ENCODE measurements around the gene FIBCD1. TPM values are rescaled to one million over a fixed set of nuclear protein-coding genes. Genes with fewer than 3 reads are reported as not detected.

The FIBCD1 gene
- polyA plus RNA-seq, 1 of the 3 experiments (the other 2 are of a cell fraction), result 1.3 TPM

GRCh38 chr9:130862747-130863146, 76.3 kb downstream of the FIBCD1 start:
- no peak overlapping the region for H3K9ac ChIP-seq
- no peak overlapping the region for H3K4me2 ChIP-seq
- H3K79me2 ChIP-seq (ENCODE audit: insufficient read depth), result peaks cover 96% of the 10 kb centered on the region
- CTCF ChIA-PET, result interaction anchor here (0.6 to 10.3 kb wide), 12 partner anchors 10 to 157 kb away, joined by 3 to 177 read pairs (median 34); no protein-coding TSS in a partner anchor
- peaks cover 38% of the 10 kb centered on the region for H3F3A ChIP-seq (replicated peaks; ENCODE audit: insufficient read depth)
- DNase-seq, result no peak
- H3K9me3 ChIP-seq, result no peaks in the 10 kb centered on the region
- peaks cover 36 to 45% of the 10 kb centered on the region in 2 experiments for H3K36me3 ChIP-seq (replicated peaks in 1 of 2; ENCODE audit: control insufficient read depth in 1 of 2, insufficient read depth in 2 of 2, low read length in 1 of 2)
- POLR2A ChIA-PET, result interaction anchor here (0.6 kb wide), 1 partner anchor 86 kb away, joined by 3 read pairs; no protein-coding TSS in a partner anchor
- WGBS (ENCODE audit: low lambda C conversion rate), result 95% methylated on average over 23 of the region's 23 CpGs
- no peak overlapping the region for H3K4me3 ChIP-seq (ENCODE audit: low read depth in 2 of 2, low read length in 1 of 2)
- no peaks in the 10 kb centered on the region for H3K27me3 ChIP-seq (ENCODE audit: insufficient read depth)
- H3K9me2 ChIP-seq, result no peaks in the 10 kb centered on the region
- no peak for TF ChIP-seq FOXJ3 (CRISPR knock-in tag; IDR thresholded peaks at IDR 0.05)
- H3K27ac ChIP-seq (ENCODE audit: low read depth in 2 of 2, low read length in 1 of 2), result 0 out of 4 replicates have a peak overlapping the region, but pooled peaks of 1 of the 2 experiments have one; percentile 37
- H2AFZ ChIP-seq (ENCODE audit: low read depth), result no peak overlapping the region
- peaks cover 81% of the 10 kb centered on the region for H4K20me1 ChIP-seq (ENCODE audit: insufficient read depth)
- H3K4me1 ChIP-seq (ENCODE audit: control insufficient read depth in 1 of 2, insufficient read depth in 2 of 2, low read depth in 1 of 2, low read length in 1 of 2), result peaks cover 13 to 23% of the 10 kb centered on the region in 2 experiments; a peak in 3 of 4 replicates

- H2AFZ ChIP-seq (ENCODE audit: low read depth), result no peak overlapping the region
- H4K20me1 ChIP-seq (ENCODE audit: insufficient read depth), result peaks cover 78% of the 10 kb centered on the region
- ChIA-PET CTCF (interaction anchor here (0.6 to 10.3 kb wide), 11 partner anchors 9 to 156 kb away, joined by 3 to 177 read pairs (median 60); no protein-coding TSS in a partner anchor), POLR2A (no interaction called here)
- H3K4me2 ChIP-seq, result no peak overlapping the region
- peaks cover 38% of the 10 kb centered on the region for H3F3A ChIP-seq (replicated peaks; ENCODE audit: insufficient read depth)
- WGBS (ENCODE audit: low lambda C conversion rate), result 92% methylated on average over 8 of the region's 8 CpGs
- H3K27ac ChIP-seq (ENCODE audit: low read depth in 2 of 2, low read length in 1 of 2), result peak overlapping the region in 1 of 2 experiments; percentile 89; a peak in 1 of 4 replicates
- no peak overlapping the region for H3K4me3 ChIP-seq (ENCODE audit: low read depth in 2 of 2, low read length in 1 of 2)
- no peaks in the 10 kb centered on the region for H3K9me2 ChIP-seq
- H3K4me1 ChIP-seq (ENCODE audit: control insufficient read depth in 1 of 2, insufficient read depth in 2 of 2, low read depth in 1 of 2, low read length in 1 of 2), result peaks cover 13 to 26% of the 10 kb centered on the region in 2 experiments; a peak in 3 of 4 replicates
- H3K27me3 ChIP-seq (ENCODE audit: insufficient read depth), result no peaks in the 10 kb centered on the region
- no peaks in the 10 kb centered on the region for H3K9me3 ChIP-seq
- no peak for TF ChIP-seq MAX (IDR thresholded peaks at IDR 0.05; ENCODE audit: low read depth)
- H3K9ac ChIP-seq, result no peak overlapping the region
- H3K36me3 ChIP-seq (replicated peaks in 1 of 2; ENCODE audit: control insufficient read depth in 1 of 2, insufficient read depth in 2 of 2, low read length in 1 of 2), result peaks cover 35 to 47% of the 10 kb centered on the region in 2 experiments
- H3K79me2 ChIP-seq (ENCODE audit: insufficient read depth), result peaks cover 96% of the 10 kb centered on the region
- DNase-seq, result no peak
Measured at GRCh38 chr9:130862217-130862616, 76.8 kb downstream of the FIBCD1 start.

- Histone ChIP-seq H3K9ac (peak overlapping the region; percentile 54; the same call in 1 of the 2 replicates), H3K4me3 (ENCODE audit: low read depth in 2 of 2, low read length in 1 of 2) (no peak overlapping the region), H3K36me3 (replicated peaks in 1 of 2; ENCODE audit: control insufficient read depth in 1 of 2, insufficient read depth in 2 of 2, low read length in 1 of 2) (peaks cover 36 to 51% of the 10 kb centered on the region in 2 experiments), H3F3A (replicated peaks; ENCODE audit: insufficient read depth) (peaks cover 43% of the 10 kb centered on the region), H3K27ac (ENCODE audit: low read depth in 2 of 2, low read length in 1 of 2) (peak overlapping the region in 1 of 2 experiments; percentile 89; a peak in 3 of 4 replicates), H3K27me3 (ENCODE audit: insufficient read depth) (no peaks in the 10 kb centered on the region), H3K4me2 (peak overlapping the region; percentile 66), H4K20me1 (ENCODE audit: insufficient read depth) (peaks cover 72% of the 10 kb centered on the region), H3K79me2 (ENCODE audit: insufficient read depth) (peaks cover 96% of the 10 kb centered on the region), H3K9me2 (no peaks in the 10 kb centered on the region), H3K4me1 (ENCODE audit: control insufficient read depth in 1 of 2, insufficient read depth in 2 of 2, low read depth in 1 of 2, low read length in 1 of 2) (peaks cover 13 to 26% of the 10 kb centered on the region in 2 experiments; a peak in 3 of 4 replicates), H3K9me3 (no peaks in the 10 kb centered on the region), H2AFZ (ENCODE audit: low read depth) (no peak overlapping the region)
- no peak for TF ChIP-seq POLR2AphosphoS5 (IDR thresholded peaks at IDR 0.05; ENCODE audit: low read depth, low read length)
- TF ChIP-seq YY1 (IDR thresholded peaks at IDR 0.05; ENCODE audit: low read depth), result no peak
- no peak for TF ChIP-seq GATA2 (CRISPR knock-in tag; IDR thresholded peaks at IDR 0.05)
- no peak for TF ChIP-seq ELF1 (IDR thresholded peaks at IDR 0.05)
- TF ChIP-seq USF2 (IDR thresholded peaks at IDR 0.05; ENCODE audit: borderline replicate concordance, low read depth, low read length), result no peak
- TF ChIP-seq GABPA (IDR thresholded peaks at IDR 0.05; ENCODE audit: low read depth), result no peak
- no peak for TF ChIP-seq FOSL2 (IDR thresholded peaks at IDR 0.05; ENCODE audit: borderline replicate concordance, low read depth)
- no peak for TF ChIP-seq JUND (IDR thresholded peaks at IDR 0.05)
- ChIA-PET POLR2A (no interaction called here), CTCF (interaction anchor here (0.6 to 10.3 kb wide), 11 partner anchors 9 to 160 kb away, joined by 3 to 177 read pairs (median 8); no protein-coding TSS in a partner anchor)
- DNase-seq, result no peak
- 93% methylated on average over 8 of the region's 8 CpGs for WGBS (ENCODE audit: low lambda C conversion rate)
Measured at GRCh38 chr9:130861372-130862180, 77.5 kb downstream of the FIBCD1 start.
